Endothelial cell of umbilical vein (primary cell): ENCODE results near the gene GPAM.

Source experiments
- EZH2 ChIP-seq: IDR thresholded peaks from 2 replicates; pipeline ENCODE4 v1.6.1; 2012; ENCODE audit warnings: borderline replicate concordance, low read depth, mild to moderate bottlenecking, moderate library complexity, low read length, inconsistent platforms; ENCODE audit not compliant: severe bottlenecking
- GATA2 ChIP-seq: IDR thresholded peaks from 2 replicates; pipeline ENCODE4 v1.7.0; 2011; ENCODE audit warnings: low read depth, mild to moderate bottlenecking, moderate library complexity, mixed read lengths, low read length; ENCODE audit not compliant: insufficient read length, insufficient read depth
- JUN ChIP-seq: IDR thresholded peaks from 2 replicates; pipeline ENCODE4 v1.6.1; 2011; ENCODE audit warnings: borderline replicate concordance, low read depth; ENCODE audit not compliant: insufficient read length, insufficient read depth
- POLR2A ChIP-seq: IDR thresholded peaks from 2 replicates; pipeline ENCODE4 v1.6.1; 2012; ENCODE audit warnings: low read depth, mild to moderate bottlenecking, control low read depth, low read length
- POLR2AphosphoS5 ChIP-seq: IDR thresholded peaks from 2 replicates; pipeline ENCODE4 v1.6.1; 2012; ENCODE audit warnings: low read depth, mild to moderate bottlenecking, control low read depth, low read length, moderate library complexity; ENCODE audit not compliant: insufficient read depth
- TF ChIP-seq, protein P1 (sequence below), 2 donors: IDR thresholded peaks; 1 replicate in 1 of 2; 2 replicates in 1 of 2; pipeline ENCODE4 v1.5.1; 2011; ENCODE audit warnings: low read length in 2 of 2, mild to moderate bottlenecking in 2 of 2, moderate library complexity in 2 of 2, control low read depth in 1 of 2, inconsistent platforms in 1 of 2, low read depth in 1 of 2; ENCODE audit not compliant: insufficient read depth in 1 of 2; ENCODE audit errors: extremely low read depth in 1 of 2

DNA sequence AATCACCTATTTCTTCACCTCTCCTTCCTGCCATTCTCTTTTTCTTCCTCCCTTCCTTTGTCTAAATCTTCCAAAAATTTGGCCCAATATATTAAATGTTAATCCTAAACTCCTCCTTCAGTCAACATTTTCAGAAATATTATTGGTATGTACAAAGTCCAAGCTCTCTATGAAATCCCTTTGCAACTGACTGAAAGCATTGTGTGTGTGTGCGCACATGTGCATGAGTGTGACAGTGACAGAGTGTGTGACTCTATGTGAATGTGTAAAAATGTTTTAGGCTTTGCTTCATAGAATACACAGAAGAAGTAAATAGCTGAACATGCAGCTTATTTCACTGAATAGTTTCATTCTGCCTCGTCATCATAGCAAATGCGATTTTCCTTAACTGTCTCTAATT, 7.0 kb downstream of the GPAM start:
- TF ChIP-seq POLR2A = no peak
- TF ChIP-seq POLR2AphosphoS5 = no peak
- TF ChIP-seq, protein P1, sequence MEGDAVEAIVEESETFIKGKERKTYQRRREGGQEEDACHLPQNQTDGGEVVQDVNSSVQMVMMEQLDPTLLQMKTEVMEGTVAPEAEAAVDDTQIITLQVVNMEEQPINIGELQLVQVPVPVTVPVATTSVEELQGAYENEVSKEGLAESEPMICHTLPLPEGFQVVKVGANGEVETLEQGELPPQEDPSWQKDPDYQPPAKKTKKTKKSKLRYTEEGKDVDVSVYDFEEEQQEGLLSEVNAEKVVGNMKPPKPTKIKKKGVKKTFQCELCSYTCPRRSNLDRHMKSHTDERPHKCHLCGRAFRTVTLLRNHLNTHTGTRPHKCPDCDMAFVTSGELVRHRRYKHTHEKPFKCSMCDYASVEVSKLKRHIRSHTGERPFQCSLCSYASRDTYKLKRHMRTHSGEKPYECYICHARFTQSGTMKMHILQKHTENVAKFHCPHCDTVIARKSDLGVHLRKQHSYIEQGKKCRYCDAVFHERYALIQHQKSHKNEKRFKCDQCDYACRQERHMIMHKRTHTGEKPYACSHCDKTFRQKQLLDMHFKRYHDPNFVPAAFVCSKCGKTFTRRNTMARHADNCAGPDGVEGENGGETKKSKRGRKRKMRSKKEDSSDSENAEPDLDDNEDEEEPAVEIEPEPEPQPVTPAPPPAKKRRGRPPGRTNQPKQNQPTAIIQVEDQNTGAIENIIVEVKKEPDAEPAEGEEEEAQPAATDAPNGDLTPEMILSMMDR (IDR thresholded peaks at IDR 0.05; ENCODE audit: extremely low read depth in 1 of 2, insufficient read depth in 1 of 2, low read depth in 1 of 2, low read length in 2 of 2) = no peak
- TF ChIP-seq EZH2 = no peak
- no peak for TF ChIP-seq JUN
- no peak for TF ChIP-seq GATA2
